ENCODE measurements around the gene PDGFA.

The PDGFA gene

GRCh38 chr7:504221-505111 lies 15.2 kb downstream of the PDGFA start:
- no peak for DNase-seq (ENCODE audit: low read depth)

DNA sequence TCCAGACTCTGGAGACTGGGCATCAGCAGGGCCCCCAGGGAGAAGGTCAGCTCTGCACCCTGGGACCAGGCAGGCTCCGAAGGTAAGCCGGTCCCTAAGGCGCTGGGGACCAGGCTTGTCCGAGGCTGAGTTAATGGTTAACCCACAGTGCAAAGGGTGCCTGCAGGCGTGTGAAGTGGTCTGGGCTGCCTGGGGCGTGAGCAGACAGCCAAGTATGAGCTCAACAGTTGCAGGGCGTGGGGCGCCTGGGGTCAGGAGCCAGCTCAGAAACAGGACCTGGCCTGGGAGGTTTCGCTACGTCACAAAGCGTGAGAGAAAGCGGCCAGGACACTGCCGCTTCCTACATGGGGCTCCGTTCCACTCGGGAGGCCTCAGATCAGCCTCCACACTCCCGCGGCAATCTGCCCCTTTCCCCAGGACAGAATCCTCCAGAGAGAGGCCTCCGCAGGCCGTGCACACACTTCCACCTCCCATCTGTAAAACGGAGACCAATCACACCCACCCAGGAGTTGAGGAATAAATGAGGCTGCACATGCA lies 16.0 kb downstream of the PDGFA start:
- no peak for DNase-seq (ENCODE audit: low read depth)

DNA sequence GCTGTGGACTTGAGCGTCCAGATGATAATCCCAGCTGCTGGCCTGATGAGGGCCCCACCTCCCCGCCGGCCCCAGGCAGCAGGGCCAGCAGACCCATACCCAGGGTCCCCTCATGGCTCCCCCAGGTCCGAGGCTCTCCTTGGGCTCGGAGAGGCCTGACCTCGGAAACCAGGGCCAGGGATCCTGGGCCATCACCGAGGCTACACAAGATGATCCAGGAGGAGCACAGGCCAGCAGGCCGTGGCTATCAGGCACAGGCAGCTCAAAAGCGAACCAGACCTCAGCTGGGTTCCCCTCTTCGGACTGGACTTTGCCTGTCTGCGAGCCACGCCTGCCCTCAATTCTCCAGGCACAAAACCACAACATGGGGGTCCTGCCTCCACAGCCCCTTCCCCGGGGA lies 17.4 kb downstream of the PDGFA start:
- DNase-seq (ENCODE audit: low read depth), result no peak

DNA sequence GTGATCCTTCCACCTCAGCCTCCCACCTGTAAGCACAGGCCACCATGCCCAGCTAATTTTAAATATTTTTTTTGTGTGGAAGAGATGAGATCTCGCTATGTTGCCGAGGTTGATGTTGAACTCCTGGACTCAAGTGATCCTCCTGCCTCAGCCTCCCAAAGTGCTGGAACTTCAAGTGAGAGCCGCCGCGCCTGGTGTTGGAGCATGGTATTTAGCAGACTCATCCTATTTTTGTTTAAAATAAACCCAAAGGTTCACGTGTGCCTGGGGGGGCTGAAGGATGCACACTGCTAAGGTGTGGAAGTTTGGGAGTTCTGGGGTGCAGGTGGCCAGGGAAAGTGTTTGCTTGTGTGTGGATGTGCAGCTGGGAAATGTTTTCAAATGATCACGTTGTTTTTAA lies 18.1 kb downstream of the PDGFA start:
- DNase-seq (ENCODE audit: low read depth), result no peak

DNA sequence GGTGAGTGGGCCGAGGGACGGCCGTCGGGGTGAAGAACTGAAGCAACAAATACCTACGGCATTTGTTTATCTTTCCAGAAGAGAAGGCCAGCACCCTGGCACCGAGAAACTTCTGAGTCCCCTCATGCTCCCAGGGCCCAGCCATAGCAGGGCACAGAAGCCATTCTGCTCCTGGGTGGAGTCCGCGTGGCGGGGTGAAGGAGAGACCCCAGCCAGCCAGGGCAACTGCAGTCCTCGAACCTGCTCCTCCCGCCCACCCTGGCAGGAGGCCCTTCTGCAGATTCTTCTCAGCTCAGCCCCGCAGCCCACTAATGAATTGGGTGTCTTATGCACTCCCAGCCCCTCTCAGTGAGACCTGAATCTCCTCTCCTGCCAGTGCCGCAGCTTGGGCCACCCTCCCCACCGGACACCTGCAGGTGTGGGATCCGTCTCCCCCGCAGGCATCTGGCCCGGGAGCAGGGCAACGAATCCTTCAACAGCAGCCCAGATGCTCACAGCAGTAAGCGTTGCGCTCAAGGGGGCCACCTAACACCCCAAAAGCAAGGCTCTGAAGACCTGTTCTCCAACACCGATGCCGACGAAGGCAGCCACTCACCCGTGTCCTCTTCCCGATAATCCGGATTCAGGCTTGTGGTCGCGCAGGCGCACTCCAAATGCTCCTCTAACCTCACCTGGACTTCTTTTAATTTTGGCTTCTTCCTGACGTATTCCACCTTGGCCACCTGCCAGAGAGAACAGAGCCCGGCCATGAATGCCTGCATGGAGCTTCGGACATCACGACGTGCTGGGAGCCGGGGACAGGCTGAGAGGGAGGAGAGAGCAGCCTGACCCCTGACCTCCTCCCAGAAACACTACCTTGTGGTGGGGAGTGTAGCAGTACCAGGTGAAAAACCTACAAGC lies 18.9 kb downstream of the PDGFA start:
- no peak for DNase-seq (ENCODE audit: low read depth)

GRCh38 chr7:499853-500485 lies 19.7 kb downstream of the PDGFA start:
- DNase-seq (ENCODE audit: low read depth), result no peak

DNA sequence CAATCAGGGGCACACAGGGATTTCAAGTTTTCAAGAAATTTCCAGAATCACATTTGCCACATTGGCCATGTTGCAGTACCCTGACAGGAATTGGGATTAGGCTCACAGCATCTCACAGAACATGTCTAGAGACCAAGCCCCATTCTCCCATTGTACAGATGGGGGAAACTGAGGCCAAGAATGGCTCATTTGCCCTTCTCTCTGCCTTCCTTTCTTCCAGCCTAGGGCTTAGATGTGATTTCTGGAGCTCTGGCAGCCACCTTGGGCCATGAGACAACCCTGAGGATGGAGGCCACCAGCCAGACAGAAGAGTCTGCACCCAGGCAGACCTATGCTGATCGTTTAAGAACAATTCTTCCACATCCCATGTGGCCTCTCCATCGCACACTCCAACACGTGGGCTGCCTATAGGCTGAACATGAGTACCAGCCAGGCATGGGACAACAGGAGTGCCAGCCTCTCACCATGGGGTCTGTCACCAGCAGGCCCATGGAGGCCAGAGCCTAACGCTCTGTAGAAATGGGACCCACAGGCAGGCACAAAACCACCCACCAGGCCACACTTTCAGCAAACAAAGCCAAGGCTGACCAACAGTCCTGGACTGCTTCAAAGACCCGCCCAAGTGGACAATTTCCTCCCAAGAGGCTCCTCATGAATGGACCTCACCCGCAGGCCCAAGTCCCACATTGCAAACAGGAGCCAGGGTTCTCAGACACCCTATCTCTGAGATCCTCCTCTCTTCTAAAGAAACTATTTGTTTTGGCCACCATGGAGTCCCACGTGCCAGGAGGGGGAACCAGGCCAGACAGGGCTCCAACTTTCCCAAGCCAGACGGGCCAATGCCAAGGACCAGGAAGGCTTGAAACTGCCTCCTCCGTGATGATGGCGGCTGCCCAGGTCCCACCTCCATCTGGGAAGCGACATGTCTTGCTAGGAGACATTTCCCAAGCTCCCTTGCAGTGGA lies 20.7 kb downstream of the PDGFA start:
- DNase-seq (ENCODE audit: low read depth), result no peak

GRCh38 chr7:497946-498655 lies 21.5 kb downstream of the PDGFA start:
- no peak for DNase-seq (ENCODE audit: low read depth)

GRCh38 chr7:497346-497745 lies 22.3 kb downstream of the PDGFA start:
- no peak for DNase-seq (ENCODE audit: low read depth)

DNA sequence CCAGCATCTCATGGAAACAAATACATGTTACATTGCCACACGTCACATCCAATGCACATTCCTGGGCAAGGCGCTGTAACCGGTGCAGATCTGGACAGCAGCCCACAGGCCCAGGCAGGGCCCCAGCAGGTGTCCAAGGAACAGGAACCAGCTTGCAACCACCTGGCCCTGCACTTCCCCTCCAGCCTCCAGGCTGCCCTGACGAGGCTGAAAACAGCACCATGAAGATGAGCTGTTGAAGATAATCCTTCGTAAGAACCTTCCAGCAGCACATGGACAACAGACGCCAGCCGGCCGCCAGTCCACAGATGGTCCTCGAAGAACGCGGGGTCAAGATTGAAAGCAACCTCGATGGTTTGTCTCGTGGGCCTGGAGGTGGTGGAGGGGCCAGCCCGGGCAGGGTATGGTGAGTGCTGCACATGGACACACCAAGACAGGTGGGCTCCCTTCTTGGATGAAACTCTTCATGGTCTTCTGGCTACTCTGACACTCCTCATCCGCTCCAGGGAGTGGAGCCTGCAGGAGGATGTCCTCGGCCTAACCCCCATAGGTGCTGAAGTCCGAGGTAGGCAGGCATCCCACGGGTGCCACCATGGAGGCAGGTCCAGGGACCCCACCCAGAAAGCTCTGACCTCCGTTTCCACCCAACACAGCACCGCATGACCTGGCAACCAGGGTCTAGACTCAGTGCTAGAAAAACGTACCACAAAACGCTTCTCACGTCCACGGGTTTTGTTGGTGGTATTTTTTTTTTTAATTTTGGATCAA lies 22.9 kb downstream of the PDGFA start:
- DNase-seq (ENCODE audit: low read depth), result no peak

DNA sequence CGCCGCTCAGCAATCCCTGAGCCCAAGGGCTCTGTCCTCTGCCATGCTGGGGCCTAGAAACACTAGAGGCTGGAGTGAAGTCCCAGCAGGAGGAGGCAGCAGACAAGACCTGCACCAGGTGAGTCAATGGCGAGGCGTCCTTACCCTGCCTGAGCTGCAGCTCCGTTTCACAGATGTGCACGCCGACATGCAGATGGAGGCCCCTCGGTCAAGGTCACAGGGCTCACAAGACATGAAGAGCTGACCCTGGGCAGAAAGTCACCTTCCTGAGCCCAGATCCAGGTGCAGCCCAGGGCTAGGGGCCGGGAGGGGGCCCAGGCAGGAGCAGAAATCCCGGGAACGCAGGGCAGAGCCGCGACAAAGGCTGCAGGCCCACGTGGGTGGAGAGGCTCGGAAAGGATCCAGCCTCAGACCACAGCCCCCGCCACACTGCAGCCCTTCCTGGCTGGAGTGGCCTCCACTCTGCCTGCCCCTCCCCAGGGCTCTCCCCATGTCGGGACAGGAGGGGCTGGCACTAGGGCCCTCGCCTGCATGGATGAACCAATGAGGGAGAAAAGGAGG lies 23.8 kb downstream of the PDGFA start:
- DNase-seq (ENCODE audit: low read depth), result no peak

GRCh38 chr7:495326-495725 lies 24.3 kb downstream of the PDGFA start:
- DNase-seq (ENCODE audit: low read depth), result no peak

GRCh38 chr7:494906-495305 lies 24.7 kb downstream of the PDGFA start:
- DNase-seq (ENCODE audit: low read depth), result no peak

- no peak for DNase-seq (ENCODE audit: low read depth)
These were observed 25.4 kb downstream of the PDGFA start for GRCh38 chr7:494259-494687.

DNA sequence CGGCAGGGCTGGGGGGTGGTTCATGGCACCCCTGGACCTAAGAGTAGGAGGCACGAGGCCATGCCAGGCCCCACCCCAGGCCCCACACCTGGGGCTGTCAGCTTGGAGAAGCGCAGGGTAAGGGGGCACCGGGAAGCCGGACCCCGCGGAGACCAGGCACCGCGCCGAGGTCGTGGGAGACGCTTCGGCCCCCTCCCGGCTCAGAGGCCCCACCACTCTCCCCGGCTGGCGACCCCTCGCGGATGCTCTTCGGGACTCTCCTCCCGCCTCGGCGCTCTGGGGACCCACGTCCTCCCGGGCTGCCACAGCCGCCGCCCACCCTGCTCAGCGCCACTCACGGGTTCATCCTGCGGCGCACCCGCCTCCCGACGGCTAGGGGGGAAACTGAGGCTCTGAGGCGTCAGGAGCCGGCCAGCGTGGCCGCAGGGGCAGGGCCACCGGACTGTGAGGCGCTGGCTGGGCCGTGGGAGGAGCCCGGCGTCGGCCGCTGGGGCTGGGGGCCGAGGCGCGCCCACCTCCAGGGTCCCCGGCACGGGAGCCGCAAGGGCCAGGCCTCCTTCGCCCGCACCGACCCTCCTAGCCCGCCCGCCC lies 25.9 kb downstream of the PDGFA start:
- DNase-seq (ENCODE audit: low read depth), result no peak

DNA sequence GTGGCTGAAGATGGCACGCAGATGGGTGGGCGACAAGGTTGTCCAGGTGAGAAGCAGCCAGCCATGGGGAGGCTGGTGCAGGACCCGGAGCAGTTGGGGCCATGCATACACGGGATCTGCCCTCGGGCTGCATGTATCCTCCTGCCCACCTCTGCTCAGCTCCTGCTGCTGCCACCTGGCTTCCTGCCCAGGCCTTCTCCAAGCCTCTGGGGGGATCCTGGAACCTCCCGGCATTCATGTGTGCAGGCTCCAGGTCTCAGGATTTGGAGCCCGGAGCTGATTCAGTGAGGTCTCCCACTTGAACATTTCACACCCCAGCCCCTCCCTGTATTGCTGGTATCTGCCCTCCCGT lies 27.0 kb downstream of the PDGFA start:
- DNase-seq (ENCODE audit: low read depth), result no peak

DNA sequence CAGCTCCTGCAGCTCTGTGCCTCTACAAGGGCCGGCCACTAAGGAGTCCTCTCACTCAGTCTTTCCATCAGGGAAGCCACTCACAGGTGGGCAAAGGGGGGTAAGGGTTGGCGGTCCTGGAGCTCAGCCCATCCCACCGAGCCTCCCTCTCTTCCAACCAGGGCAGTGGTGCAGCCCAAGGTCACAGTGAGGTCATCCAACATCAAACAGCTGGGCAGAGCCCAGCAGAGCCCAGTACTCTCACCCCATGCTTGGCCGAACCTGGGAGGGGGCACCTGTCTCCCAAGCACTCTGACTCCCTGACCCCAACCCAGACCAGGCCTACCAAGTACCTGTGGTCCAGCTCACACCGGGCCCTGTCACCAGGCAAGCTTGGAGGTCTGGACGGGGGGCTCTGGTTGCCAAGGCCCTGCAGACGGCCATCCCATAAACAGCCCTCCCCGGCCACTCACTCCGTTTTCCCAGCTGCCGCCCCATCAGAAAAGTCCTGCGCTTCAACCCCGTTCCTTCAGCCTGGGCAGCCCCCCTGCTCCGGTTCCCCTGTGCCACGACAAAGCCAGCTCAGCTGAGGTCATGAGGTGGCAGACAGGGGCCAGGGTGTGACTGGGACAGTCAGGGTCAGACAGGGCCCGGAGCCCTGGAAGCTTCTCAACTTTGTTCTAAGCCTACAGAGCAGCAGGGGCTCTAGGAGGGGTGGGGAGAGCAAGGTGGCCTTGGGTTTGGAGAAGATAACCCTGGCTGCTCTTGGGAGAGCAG lies 27.5 kb downstream of the PDGFA start:
- DNase-seq (ENCODE audit: low read depth), result no peak

DNA sequence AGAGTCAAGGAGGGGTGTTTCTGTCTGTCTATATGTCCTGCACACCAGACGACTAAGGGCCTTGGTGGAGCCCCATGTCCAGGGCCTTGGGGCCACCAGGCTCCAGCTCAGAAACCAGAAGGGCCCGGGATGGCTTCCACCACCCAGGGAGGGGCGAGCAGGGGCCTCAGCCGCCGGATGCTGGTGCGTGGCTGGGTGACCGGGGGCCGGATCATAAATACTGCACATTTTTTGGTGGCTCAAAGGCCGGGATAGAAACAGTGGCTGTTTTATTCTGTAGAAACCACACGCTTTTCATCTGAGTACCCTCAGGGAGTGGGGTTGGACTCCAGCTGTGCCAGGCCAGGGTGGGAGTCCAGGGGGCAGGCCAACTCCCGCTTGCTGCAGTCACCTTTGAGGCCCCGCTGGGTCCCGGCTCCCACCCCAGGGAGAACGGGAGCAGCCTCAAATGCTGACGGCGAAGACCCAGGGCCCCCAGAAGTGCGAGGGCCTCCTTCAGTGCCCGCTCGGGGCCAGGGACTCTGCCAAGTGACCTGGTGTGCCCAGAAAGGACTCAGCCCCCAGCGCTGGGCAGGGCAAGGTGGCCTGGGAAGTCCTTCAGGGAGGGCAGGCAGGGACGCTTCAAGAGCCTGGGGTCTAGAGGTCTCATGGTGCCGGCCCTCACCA lies 28.2 kb downstream of the PDGFA start:
- no peak for DNase-seq (ENCODE audit: low read depth)
